Hepatocyte (in vitro differentiated cells): ENCODE measurements around the gene MTCP1. TPM values are rescaled to one million over a fixed set of nuclear protein-coding genes. Genes with fewer than 3 reads are reported as not detected.

Experiments used
- DNase-seq: peaks from one replicate; pipeline ENCODE4 v3.0.0-alpha.2; 2016; ENCODE audit warnings: low spot score
- H2AFZ ChIP-seq: fragments of 200-600 bp; sonication (generic); 2 replicates; pipeline ENCODE4 v1.6.0; 2016; ENCODE audit warnings: antibody characterized with exemption, mild to moderate bottlenecking
- H3K27ac ChIP-seq: fragments of 200-600 bp; sonication (generic); 2 replicates; pipeline ENCODE4 v1.5.1; 2016; ENCODE audit warnings: mild to moderate bottlenecking
- H3K27me3 ChIP-seq: fragments of 200-600 bp; sonication (generic); 2 replicates; pipeline ENCODE4 v1.6.1; 2016
- H3K36me3 ChIP-seq: fragments of 200-600 bp; sonication (generic); replicated peaks from 2 replicates; pipeline ENCODE4 v1.5.1; 2016; ENCODE audit warnings: low read depth; ENCODE audit not compliant: insufficient read depth
- H3K4me1 ChIP-seq: fragments of 200-600 bp; sonication (generic); 2 replicates; pipeline ENCODE4 v1.5.1; 2016; ENCODE audit warnings: mild to moderate bottlenecking, moderate library complexity; ENCODE audit not compliant: insufficient read depth
- H3K4me2 ChIP-seq: fragments of 200-600 bp; sonication (generic); 2 replicates; pipeline ENCODE4 v1.6.0; 2016
- H3K4me3 ChIP-seq: fragments of 200-600 bp; sonication (generic); 2 replicates; pipeline ENCODE4 v1.5.1; 2016; ENCODE audit warnings: mild to moderate bottlenecking
- H3K79me2 ChIP-seq: fragments of 200-600 bp; sonication (generic); 2 replicates; pipeline ENCODE4 v1.6.0; 2017; ENCODE audit warnings: mild to moderate bottlenecking
- H3K9me2 ChIP-seq: fragments of 200-600 bp; sonication (generic); replicated peaks from 2 replicates; pipeline ENCODE4 v1.6.0; 2017; ENCODE audit warnings: mild to moderate bottlenecking; ENCODE audit not compliant: insufficient read depth
- H3K9me3 ChIP-seq: fragments of 200-600 bp; sonication (generic); 2 replicates; pipeline ENCODE4 v1.5.1; 2016; ENCODE audit warnings: low read depth, mild to moderate bottlenecking
- H4K20me1 ChIP-seq: fragments of 200-600 bp; sonication (generic); 2 replicates; pipeline ENCODE4 v1.6.0; 2016; ENCODE audit warnings: mild to moderate bottlenecking; ENCODE audit not compliant: insufficient read depth, poor library complexity, severe bottlenecking
- CTCF ChIP-seq: fragments of 200-600 bp; sonication (generic); IDR thresholded peaks from 2 replicates; pipeline ENCODE4 v1.5.1; 2016; ENCODE audit warnings: antibody characterized with exemption, mild to moderate bottlenecking; ENCODE audit not compliant: poor library complexity
- EZH2 ChIP-seq: fragments of 200-600 bp; sonication (generic); IDR thresholded peaks from 2 replicates; pipeline ENCODE4 v1.6.1; 2016; ENCODE audit warnings: antibody characterized with exemption, mild to moderate bottlenecking, borderline replicate concordance
- EZH2phosphoT487 ChIP-seq: fragments of 200-600 bp; sonication (generic); IDR thresholded peaks from one replicate; pipeline ENCODE4 v1.6.1; 2018; ENCODE audit warnings: antibody characterized with exemption, mild to moderate bottlenecking, low read depth, moderate library complexity; ENCODE audit not compliant: unreplicated experiment, severe bottlenecking
- WGBS: methylation state at CpG from one replicate; pipeline ENCODE4 v1.1.6; 2016; ENCODE audit warnings: low lambda C conversion rate; ENCODE audit errors: missing lambda C conversion rate; 5-methylcytosine and 5-hydroxymethylcytosine counted together
- polyA plus RNA-seq: library from polyadenylated mRNA; unstranded; fragments of >200 nt; fragmentation: Nextera tagmentation; extraction: Ambion mirVana; gene quantifications from 2 replicates; pipeline ENCODE4 v1.2.1, GENCODE V29; 2016
- total RNA-seq: library from RNA; depleted of rRNA; stranded (reverse); fragments of >200 nt; gene quantifications from 2 replicates; pipeline ENCODE4 v1.2.3, GENCODE V29; 2014

Gene MTCP1
- total and polyA plus RNA-seq, 2 experiments from 2014 or later: 1.7 to 13.2 TPM

- H3K4me2 ChIP-seq: no peak overlapping the region
- H4K20me1 ChIP-seq: no peaks in the 10 kb centered on the region
- no peaks in the 10 kb centered on the region for H3K36me3 ChIP-seq
- TF ChIP-seq EZH2phosphoT487 (no peak), CTCF (no peak), EZH2 (no peak)
- H3K4me1 ChIP-seq: peaks cover 6% of the 10 kb centered on the region
- no peak overlapping the region for H3K27ac ChIP-seq
- H3K9me3 ChIP-seq: no peaks in the 10 kb centered on the region
- H2AFZ ChIP-seq: no peak overlapping the region
- WGBS: 72% methylated on average over 8 of the region's 8 CpGs
- no peak for DNase-seq
- H3K79me2 ChIP-seq: peaks cover 12% of the 10 kb centered on the region
- no peak overlapping the region for H3K4me3 ChIP-seq
- H3K27me3 ChIP-seq: no peaks in the 10 kb centered on the region
- H3K9me2 ChIP-seq: no peaks in the 10 kb centered on the region
These were observed 5.8 kb downstream of the MTCP1 start for GRCh38 chrX:155065035-155065734.

GRCh38 chrX:155061760-155062159 lies 9.2 kb downstream of the MTCP1 start:
- no peak for DNase-seq
- Histone ChIP-seq H3K9me2 (no peaks in the 10 kb centered on the region), H3K36me3 (no peaks in the 10 kb centered on the region), H3K4me2 (no peak overlapping the region), H3K27me3 (no peaks in the 10 kb centered on the region), H4K20me1 (no peaks in the 10 kb centered on the region), H3K9me3 (no peaks in the 10 kb centered on the region), H2AFZ (no peak overlapping the region), H3K79me2 (no peaks in the 10 kb centered on the region), H3K4me3 (no peak overlapping the region), H3K4me1 (no peaks in the 10 kb centered on the region), H3K27ac (no peak overlapping the region)
- no peak for TF ChIP-seq CTCF
- no peak for TF ChIP-seq EZH2
- no peak for TF ChIP-seq EZH2phosphoT487
- 83% methylated on average over 4 of the region's 4 CpGs for WGBS

DNA sequence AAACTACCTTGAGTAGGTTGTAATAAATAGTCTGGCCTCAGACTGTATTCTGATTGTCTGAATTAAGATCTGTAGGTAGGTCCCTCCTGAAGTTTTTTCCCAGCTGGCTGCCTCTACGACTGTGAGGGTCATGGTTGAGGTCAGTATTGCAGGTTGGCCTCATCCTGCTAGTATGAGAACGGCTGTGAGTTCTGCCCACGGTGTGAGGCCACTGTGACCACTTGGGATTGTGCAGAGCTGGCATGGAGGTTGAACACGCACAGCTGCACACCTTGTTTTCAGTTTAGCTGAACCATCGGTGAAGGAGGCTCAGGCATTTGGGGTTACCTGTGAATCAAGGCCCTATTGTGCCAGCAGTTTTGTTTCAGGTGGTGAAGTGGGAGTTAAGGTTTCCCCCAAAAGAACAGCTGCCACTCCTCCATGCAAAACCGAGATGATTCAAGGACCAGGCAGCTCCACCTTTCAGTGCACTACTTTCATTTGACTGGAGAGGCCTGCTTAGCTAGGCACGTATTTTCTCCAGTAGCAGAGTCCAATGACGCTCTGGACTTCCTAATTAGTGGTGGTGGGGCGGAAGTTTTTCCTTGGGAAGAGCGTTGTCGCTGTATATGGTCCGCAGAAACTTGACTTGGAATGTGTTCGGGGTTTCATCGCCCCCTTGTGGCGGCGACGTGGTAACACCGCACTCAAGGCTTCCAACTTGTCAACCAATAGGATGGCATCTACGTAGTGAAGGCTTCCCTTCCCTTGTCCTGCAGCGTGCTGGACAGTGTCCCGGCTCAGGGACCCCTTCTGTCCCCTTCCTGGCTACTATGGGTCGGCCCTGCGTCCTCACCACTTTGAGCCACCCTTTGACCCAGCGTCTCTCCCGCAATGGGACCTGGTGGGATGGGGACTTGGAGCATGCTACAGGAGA lies 13.8 kb downstream of the MTCP1 start:
- H3K4me1 ChIP-seq: no peaks in the 10 kb centered on the region
- H4K20me1 ChIP-seq: no peaks in the 10 kb centered on the region
- peak; percentile 65 for TF ChIP-seq CTCF
- no peak for TF ChIP-seq EZH2phosphoT487
- no peak for TF ChIP-seq EZH2
- no peaks in the 10 kb centered on the region for H3K36me3 ChIP-seq
- peak overlapping the region; percentile 63 for H3K4me2 ChIP-seq
- peak; percentile 66 for DNase-seq
- no peaks in the 10 kb centered on the region for H3K9me3 ChIP-seq
- 50% methylated on average over 25 of the region's 25 CpGs for WGBS
- H3K4me3 ChIP-seq: no peak overlapping the region
- H3K9me2 ChIP-seq: no peaks in the 10 kb centered on the region
- no peak overlapping the region for H2AFZ ChIP-seq
- no peak overlapping the region for H3K27ac ChIP-seq
- no peaks in the 10 kb centered on the region for H3K27me3 ChIP-seq
- no peaks in the 10 kb centered on the region for H3K79me2 ChIP-seq
